GM21723 (cell line): ENCODE measurements around the gene BHLHE40.

ENCODE experiments used
- ATAC-seq: cut with Tn5 transposase; IDR thresholded peaks from one replicate; pipeline ENCODE4 v1.9.1; 2021; ENCODE audit warnings: mild to moderate bottlenecking, moderate library complexity; ENCODE audit not compliant: unreplicated experiment

The BHLHE40 gene

GRCh38 chr3:4979428-4980228 lies at the start of gene BHLHE40:
BHLHE40 (plus strand) TSS chr3:4979437; CDS start chr3:4979719, 282 bp downstream.
- ATAC-seq: peak; percentile 3

DNA sequence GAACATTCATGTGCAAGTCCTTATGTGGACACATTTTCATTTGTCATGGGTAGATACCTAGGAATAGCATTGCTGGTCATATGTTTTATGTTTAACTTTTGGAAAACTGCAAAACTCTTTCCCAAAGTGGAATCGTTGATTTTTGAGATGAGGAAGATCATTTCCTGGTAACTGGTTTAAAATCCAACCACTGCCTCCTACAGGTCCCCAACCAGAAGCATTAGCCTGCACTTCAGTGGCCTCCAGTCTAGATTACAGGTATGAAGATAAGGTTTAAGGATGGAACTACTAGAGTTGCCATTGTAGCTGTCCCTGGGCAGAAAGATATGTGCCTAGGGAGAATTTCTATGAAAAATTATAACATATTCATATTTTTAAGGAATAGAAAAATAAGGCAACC lies 48.7 kb upstream of the BHLHE40 start:
- no peak for ATAC-seq

GRCh38 chr3:4934050-4934449 lies 45.2 kb upstream of the BHLHE40 start:
- ATAC-seq: no peak

DNA sequence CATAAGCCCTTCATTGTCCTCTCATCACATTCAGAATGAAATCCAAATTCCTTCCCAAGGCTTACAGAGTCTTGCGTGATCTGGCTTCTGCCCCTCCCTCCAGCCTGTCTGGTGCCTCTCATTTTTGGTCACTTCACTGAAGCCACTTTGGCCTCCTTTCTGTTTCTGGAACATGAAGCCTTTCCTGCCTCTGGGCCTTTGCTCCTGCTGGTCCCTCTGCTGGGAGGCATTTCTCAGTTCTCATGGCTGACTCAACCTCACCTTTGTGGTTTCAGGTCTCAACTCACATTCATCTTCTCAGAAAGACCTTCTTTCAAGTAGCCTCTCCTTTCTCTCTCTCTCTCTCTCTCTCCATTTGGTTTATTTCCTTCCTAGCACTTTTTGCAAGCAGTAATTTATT lies 43.9 kb upstream of the BHLHE40 start:
- peak; percentile 73 for ATAC-seq

- no peak for ATAC-seq
These were observed 42.1 kb upstream of the BHLHE40 start for GRCh38 chr3:4936982-4937614.

DNA sequence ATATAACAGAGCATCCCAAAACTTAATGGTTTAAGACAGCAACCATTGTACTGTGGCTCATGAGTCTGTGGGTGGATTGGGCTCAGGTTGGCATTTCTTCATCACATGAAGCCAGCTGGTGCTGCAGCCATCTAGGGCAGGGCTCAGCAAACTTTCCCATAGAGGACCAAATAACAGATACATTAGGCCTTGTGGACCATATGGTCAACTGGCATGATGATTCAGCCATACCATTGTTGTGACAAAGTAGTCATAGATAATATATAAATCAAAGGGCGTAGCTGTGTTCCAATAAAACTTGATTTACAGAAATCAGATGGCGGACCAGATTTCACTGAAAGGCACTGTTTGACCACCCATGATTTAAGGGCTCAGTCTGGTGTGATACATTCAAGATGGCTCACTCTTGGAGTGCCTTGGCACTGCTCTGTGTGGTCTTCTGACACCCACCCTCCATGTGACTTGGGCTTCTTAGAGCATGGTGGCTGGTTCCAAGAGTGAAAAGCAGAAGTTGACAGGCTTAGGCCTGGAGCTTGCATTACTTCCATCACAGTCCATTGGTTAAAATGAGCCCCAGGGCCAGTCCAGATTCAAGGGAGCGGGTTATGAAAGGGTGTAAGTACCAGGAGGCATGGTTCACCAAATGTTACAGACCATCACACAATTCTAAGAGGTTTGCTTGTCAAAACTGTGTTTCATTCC lies 40.8 kb upstream of the BHLHE40 start:
- ATAC-seq: no peak

- ATAC-seq: no peak
These were observed 40.0 kb upstream of the BHLHE40 start for GRCh38 chr3:4939276-4939675.

- no peak for ATAC-seq
These were observed 38.3 kb upstream of the BHLHE40 start for GRCh38 chr3:4940985-4941384.

DNA sequence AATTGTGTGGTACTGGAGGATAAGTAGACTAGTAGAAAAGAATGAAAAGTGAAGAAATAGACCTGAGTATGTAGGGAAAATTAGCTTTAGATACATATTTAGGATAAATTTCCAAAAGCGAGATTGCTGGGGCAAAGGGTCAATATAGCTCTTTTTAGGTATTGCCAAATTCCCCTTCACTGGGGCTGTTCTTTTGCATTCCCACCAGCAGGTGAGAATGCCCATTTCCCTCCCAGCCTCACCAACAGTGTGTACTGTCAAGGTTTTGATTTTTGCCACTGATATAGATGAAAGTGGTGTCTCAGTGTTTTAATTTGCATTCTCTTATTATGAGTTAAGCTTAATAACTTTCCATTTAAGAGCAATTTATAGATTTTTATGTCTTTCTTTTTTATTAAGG lies 35.7 kb upstream of the BHLHE40 start:
- ATAC-seq: no peak

DNA sequence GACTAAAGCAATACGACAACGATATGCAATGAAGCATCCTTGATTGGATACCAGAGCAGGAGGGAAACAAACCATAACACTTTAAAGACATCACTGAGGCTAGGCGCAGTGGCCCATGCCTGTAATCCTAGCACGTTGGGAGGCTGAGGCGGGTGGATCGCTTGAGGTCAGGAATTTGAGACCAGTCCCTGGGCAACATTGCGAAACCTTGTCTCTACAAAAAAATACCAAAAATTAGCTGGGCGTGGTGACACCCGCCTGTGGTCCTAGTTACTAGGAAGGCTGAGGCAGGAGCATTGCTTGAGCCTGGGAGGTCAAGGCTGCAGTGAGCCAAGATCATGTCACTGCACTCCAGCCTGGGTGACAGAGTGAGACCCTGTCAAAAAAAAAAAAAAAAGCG lies 33.9 kb upstream of the BHLHE40 start:
- ATAC-seq: no peak

DNA sequence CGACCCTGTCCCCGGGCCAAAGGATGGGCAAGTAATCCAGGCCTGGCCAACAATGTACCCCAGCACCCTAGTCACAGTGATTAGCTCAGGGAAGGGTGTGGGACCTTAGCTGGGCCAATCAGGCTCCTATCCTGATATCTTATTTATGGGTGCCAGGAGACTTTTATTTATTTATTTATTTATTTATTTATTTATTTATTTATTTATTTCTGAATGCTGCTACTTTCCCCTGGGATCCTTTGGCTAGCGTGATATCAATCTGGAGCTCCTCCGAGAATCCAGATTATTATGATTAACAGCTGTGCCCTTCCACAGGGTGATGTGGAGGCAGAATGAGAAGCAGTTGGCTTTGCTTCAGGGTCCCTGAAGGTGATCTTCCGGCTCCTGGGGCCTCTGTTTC lies 32.2 kb upstream of the BHLHE40 start:
- ATAC-seq: no peak

DNA sequence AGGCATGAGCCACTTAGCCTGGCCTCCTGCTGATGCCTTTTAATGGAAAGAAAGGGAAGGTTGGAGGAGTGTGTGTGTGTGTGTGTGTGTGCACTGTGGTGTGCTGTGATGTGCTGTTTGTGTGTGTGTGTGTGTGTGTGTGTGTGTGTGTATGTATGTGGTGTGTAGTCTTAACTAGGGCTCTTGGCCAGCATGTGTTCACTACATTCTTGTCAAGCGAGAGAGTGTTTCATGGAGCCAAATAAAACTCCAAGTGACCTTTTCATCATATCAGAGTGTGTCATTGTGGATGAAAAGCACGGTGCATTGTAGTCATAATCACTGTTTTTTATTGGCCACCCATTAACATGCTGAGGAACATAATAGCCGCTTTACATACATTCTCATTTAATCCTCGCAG lies 30.8 kb upstream of the BHLHE40 start:
- ATAC-seq: no peak

DNA sequence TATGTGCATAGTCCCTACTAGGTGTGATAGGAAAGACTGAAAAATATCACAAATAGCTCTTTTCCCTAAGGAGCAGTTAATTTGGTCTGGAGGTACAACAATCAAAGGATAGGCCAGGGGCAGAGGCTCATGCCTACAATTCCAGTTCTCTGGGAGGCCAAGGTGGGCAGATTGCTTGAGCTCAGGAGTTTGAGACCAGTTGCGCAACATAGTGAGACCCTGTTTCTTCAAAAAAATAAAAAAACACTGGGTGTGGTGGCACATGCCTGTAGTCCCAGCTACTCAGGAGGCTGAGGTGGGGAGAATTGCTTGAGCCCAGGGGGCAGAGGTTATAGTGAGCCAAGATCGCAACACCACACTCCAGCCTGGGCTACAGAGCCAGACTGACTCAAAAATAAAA lies 30.2 kb upstream of the BHLHE40 start:
- ATAC-seq: no peak

GRCh38 chr3:4949659-4950058 lies 29.6 kb upstream of the BHLHE40 start:
- no peak for ATAC-seq

- no peak for ATAC-seq
These were observed 28.9 kb upstream of the BHLHE40 start for GRCh38 chr3:4950351-4950784.

- no peak for ATAC-seq
These were observed 28.3 kb upstream of the BHLHE40 start for GRCh38 chr3:4950948-4951347.

DNA sequence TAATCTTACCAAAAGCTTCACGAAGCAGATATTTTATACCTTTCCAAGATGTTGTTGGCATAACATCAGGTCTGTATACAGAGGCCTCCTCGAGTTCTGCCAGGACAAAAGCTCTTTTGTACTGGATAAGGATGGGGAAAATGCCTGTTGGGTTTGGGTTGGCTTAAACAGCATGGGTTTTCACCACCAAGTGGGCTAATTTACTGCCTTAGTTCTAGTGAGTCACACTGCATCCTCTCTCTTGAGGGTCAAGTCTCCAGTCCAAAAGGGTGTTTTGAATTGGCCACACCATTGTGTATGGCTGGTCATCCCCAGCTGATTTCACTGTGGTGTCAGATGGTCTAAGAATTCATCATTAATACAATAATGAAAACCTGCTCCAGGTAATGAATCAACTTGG lies 26.1 kb upstream of the BHLHE40 start:
- ATAC-seq: no peak

GRCh38 chr3:4954256-4955000 lies 24.8 kb upstream of the BHLHE40 start:
- ATAC-seq: no peak

DNA sequence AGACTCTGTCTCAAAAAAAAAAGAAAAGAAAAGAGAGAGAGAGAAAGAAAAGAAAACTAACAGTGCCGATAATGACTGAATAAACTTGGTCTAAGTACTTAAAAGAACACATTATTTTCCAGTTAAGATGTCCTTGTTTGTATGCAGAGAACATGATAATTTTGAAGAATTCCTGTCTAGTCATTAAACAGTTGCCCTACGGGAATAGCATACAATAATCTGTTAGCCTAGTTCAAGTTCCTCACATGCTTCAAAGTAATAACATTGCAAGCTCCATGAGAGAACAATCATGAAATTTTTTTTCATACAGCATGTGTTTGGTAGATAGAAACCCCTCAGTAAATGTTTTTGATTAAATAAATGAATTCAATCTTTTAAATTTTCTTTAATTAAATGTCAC lies 23.1 kb upstream of the BHLHE40 start:
- no peak for ATAC-seq

GRCh38 chr3:4956738-4957137 lies 22.5 kb upstream of the BHLHE40 start:
- no peak for ATAC-seq

GRCh38 chr3:4957978-4958377 lies 21.3 kb upstream of the BHLHE40 start:
- ATAC-seq: no peak
